GDM1 (cell line): ENCODE measurements around the gene RTN4IP1.
A peak's percentile ranks its signal among the peaks of the same experiment; 100 is the strongest.

ENCODE experiments used
- DNase-seq: peaks from one replicate; lab custom pipeline; 2025; lab: John Stamatoyannopoulos, UW

Gene RTN4IP1

GRCh38 chr6:106546691-106547414 is 82.4 kb downstream of the RTN4IP1 start:
- peak; percentile 39 for DNase-seq

- no peak for DNase-seq
These were observed 83.0 kb downstream of the RTN4IP1 start for GRCh38 chr6:106546261-106546690.

- DNase-seq, result no peak
These were observed 88.4 kb downstream of the RTN4IP1 start for GRCh38 chr6:106540907-106541306.

GRCh38 chr6:106540432-106540831 is 88.9 kb downstream of the RTN4IP1 start:
- no peak for DNase-seq

GRCh38 chr6:106539936-106540335 is 89.4 kb downstream of the RTN4IP1 start:
- DNase-seq, result no peak

- no peak for DNase-seq
These were observed 91.2 kb downstream of the RTN4IP1 start for GRCh38 chr6:106538145-106538544.

GRCh38 chr6:106537662-106538061 is 91.6 kb downstream of the RTN4IP1 start:
- DNase-seq, result no peak

GRCh38 chr6:106536851-106537250 is 92.4 kb downstream of the RTN4IP1 start:
- no peak for DNase-seq

- DNase-seq, result no peak
These were observed 92.9 kb downstream of the RTN4IP1 start for GRCh38 chr6:106536357-106536756.

GRCh38 chr6:106535012-106535411 is 94.3 kb downstream of the RTN4IP1 start:
- DNase-seq, result no peak

GRCh38 chr6:106534564-106534982 is 94.7 kb downstream of the RTN4IP1 start:
- DNase-seq, result no peak

GRCh38 chr6:106534004-106534403 is 95.3 kb downstream of the RTN4IP1 start:
- no peak for DNase-seq

GRCh38 chr6:106533054-106533453 is 96.2 kb downstream of the RTN4IP1 start:
- DNase-seq, result no peak

GRCh38 chr6:106530502-106530901 is 98.8 kb downstream of the RTN4IP1 start:
- no peak for DNase-seq

GRCh38 chr6:106530026-106530425 is 99.3 kb downstream of the RTN4IP1 start:
- DNase-seq, result no peak

- no peak for DNase-seq
These were observed 99.9 kb downstream of the RTN4IP1 start for GRCh38 chr6:106529438-106529837.

GRCh38 chr6:106528521-106528920 is 100.8 kb downstream of the RTN4IP1 start:
- no peak for DNase-seq

- DNase-seq, result no peak
These were observed 101.3 kb downstream of the RTN4IP1 start for GRCh38 chr6:106527979-106528378.

GRCh38 chr6:106527117-106527516 is 102.2 kb downstream of the RTN4IP1 start:
- no peak for DNase-seq

GRCh38 chr6:106525882-106526275 is 103.4 kb downstream of the RTN4IP1 start:
- DNase-seq, result no peak

GRCh38 chr6:106525107-106525881 is 104.0 kb downstream of the RTN4IP1 start:
- DNase-seq, result no peak

- DNase-seq, result no peak
These were observed 106.6 kb downstream of the RTN4IP1 start for GRCh38 chr6:106522562-106523250.
